IPS-NIHi7 (cell line): Measurements from ENCODE around the gene HPCAL4.

Experiments used
- DNase-seq: peaks from one replicate; pipeline ENCODE4 v3.0.0; 2012; ENCODE audit warnings: mixed read lengths; ENCODE audit errors: extremely low spot score

The HPCAL4 gene

DNA sequence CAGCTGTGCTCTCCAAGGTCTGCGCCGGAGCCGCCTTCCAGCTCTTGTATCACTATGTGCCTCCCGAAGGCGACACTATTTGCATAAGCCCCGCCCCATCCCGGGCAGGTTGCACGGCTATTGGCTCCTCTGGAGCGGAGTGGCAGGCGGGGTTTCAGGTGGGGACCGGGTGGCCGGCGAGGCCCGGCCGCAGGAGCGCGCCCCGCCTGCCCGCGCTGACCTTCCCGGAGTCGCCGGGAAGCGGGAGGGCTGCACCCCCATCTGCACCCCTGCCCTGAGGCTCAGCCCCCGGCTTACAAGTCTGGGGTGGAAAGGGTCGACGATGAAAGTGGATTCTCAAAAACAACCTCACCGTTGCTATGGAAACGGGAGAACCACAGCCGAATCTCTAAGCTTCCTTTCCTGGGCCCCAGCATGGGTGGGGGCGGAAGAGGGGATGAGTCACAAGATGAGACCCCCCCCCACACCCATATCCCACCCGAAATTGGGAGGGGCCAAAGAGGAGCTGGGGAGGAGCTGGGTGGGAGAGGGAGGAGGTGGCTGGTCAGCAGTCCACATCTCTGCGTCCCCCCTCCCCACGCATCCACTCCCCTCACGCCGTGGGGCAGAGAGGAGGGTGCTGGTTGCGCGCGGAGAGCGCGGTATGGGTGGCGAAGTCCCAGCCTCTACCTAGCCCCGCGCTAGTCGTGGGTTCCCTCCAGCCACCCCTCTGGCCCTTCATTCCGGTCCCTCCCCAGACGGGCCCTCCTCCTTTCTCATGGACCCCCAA lies at the start of gene HPCAL4:
Gene HPCAL4 (minus strand): TSS at position 51 of the 769 bp plus-strand sequence. CDS start 6,830 bp downstream, outside the sequence.
- DNase-seq: peak; percentile 92

- DNase-seq: peak; percentile 95
Observed at GRCh38 chr1:39738622-39739366, 47.6 kb upstream of the HPCAL4 start, which contains the start of gene PPIE. PPIE (plus strand) TSS chr1:39738882; CDS start chr1:39738901, 19 bp downstream.

DNA sequence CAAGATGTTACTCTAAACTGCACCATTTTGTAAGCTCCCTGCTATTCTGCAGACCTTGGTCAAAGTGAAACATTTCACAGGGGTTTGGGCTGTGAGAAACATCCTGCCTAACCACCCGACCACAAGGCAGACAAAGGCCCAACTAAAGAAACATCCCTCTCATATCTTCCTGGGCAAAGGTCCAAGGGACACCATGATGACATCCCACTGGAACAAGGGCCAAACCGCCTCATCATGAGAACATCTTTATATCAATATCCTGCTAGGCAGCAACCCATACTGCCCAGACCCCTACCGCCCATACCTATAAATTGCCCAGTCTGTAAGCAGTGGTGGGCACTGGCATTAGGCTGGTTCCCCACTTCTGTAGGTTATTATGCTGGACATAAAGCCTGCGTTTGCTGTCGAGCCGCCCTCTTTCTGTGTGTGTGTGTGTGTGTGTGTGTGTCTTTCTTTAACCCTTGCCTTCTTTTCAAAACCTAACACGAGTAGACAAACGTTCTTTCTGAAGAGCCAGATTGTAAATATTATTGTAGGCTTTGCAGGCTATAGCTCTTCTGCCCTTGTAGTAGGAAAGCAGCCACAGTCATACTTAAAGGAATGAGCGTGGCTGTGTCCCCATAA lies 46.4 kb upstream of the HPCAL4 start:
- DNase-seq: no peak

DNA sequence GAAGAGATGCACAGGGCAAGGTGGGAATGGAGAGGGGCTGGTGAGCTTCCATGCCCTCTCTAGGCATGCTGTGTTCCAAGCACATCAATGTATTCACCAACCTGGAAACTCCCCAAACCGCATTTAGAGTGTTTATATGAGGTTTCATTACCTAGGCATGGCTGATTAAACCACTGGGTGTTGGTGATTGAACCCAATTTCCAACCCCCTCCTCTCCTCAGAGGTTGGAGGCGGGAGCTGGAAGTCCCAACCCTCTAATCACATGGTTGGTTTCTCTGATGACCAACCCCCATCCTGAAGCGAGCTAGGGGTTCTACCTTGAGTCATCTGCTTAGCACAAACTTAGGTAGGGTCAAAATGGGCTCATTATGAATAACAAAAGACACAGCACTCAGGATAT lies 44.5 kb upstream of the HPCAL4 start:
- DNase-seq: no peak

DNA sequence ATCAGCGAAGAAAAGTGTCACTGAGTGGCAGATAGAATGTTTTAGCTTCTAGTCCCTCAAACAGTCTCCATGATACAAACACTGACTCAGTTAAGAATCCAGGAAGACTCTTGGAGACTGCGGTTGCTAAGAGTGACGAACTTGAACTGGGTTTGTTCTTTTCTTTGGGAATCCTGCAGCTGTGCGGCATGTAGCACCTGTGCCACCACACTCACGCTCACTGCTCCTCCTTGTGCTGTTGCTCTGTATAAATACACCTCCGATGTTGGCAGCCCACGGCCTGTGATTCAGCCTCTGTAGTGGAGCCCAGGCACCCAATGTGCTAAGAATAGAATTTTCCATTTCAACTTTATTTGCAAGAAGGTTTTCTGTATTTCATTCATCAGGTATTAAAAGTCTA lies 41.9 kb upstream of the HPCAL4 start:
- DNase-seq: no peak

- DNase-seq: no peak
Observed at GRCh38 chr1:39732730-39733129, 41.5 kb upstream of the HPCAL4 start.

- no peak for DNase-seq
Observed at GRCh38 chr1:39729842-39730241, 38.6 kb upstream of the HPCAL4 start.

- DNase-seq: no peak
Observed at GRCh38 chr1:39729030-39729429, 37.8 kb upstream of the HPCAL4 start.

- no peak for DNase-seq
Observed at GRCh38 chr1:39727932-39728317, 36.7 kb upstream of the HPCAL4 start.

DNA sequence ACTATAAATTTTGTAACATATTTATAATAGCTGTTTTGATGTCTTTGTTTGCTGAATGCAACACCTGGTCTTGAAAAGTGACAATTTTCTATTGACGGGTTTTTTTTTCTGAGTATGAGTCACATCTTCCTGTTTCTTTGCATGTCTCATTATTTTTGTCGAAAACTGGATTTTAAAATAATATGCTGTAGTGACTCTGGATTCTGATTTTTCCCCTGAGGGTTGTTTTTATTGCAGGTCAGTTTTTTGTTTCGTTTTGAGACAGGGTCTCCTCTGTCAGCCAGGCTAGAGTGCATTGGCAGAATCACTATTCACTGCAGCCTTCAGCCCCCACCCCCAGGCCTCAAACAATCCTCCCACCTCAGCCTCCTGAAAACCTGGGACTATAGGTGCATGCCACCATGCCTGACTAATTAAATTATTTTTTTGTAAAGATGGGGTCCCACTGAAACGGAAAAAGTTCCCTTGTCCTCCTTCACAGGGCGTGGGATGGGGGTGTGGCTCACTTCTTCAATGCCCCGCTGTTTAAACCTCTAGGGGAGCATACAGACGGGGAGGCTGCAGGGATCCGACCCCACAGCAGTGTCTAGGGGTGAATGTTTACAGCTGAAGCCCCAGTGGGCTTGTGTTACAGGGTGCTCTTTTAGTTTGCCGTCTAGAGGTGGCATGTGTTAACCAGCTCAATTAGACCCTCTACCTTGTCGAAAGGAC lies 36.1 kb upstream of the HPCAL4 start:
- DNase-seq: no peak

GRCh38 chr1:39726600-39726999 lies 35.4 kb upstream of the HPCAL4 start:
- no peak for DNase-seq

DNA sequence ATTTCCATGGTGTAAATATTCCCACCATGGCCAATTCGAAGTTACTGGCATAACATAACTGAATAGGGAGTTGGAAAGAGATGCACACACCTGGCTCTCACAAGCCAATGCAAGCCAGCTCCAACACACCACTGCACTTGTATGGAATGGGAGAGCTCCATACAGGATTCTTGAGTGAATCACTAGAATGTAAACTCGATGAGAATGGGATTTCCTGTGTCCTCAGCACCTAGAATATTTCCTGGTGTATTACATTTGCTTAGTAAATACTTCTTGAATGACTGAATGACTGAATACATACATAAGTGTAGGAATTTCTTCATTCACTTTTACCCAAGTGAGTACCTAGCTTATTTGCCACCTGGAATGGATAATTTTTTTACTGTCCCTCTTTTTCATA lies 31.3 kb upstream of the HPCAL4 start:
- DNase-seq: no peak

DNA sequence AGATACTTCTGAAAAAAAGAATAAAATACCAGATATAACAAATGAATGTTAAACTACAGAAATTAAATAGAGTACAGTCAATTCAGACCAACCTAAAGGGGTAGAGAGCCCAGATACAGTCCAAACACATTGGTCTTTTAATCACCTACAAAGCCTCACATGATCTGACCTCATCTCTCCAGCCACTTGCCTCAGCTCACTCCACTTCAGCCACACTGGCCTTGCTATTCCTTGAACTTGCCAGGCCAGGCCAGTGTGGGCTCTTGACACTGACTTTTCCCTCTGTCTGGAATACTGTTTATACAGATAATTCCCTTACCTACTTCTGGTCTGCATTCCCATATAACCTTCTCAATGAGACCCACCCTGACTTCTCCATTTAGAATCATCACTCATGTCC lies 30.4 kb upstream of the HPCAL4 start:
- no peak for DNase-seq

DNA sequence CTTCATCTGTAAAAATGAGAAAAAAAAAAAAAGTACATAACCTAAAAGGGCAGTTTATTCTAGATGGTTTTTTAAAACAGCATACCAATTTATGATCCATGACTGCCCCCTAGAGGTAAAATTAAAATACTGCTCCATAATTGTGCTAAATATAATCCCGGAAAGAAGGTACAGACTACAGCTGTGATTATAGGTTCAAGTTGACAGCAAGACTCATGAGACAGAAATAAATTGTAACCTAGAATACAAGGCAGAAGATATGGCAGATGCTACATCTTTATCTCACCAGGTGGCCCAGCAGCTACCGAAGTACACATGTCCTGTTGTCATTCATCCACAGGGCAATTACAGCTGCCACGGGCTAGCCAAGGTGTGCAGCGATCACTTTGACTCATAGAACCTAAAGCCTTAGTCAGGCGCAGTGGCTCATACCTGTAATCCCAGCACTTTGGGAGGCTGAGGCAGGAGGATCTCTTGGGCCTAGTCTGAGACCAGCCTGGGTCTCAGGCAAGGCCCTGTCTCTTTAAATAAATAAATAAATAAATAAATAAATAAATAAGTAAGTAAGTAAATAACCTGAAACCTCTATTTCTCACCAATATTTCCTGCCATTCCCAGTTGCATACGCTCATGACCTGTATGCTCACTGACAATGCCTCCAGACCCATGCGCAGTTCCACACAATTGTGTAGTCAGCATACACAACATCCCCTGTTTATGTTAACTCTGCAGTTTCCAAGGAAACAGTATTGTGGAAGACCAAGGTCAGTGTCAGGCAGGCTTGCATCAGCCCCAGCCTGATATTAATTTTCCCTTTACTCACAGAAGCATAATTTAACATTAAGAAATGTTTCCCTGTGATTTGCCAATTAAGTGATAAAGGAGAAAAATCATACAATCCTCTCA lies 29.1 kb upstream of the HPCAL4 start:
- DNase-seq: no peak

DNA sequence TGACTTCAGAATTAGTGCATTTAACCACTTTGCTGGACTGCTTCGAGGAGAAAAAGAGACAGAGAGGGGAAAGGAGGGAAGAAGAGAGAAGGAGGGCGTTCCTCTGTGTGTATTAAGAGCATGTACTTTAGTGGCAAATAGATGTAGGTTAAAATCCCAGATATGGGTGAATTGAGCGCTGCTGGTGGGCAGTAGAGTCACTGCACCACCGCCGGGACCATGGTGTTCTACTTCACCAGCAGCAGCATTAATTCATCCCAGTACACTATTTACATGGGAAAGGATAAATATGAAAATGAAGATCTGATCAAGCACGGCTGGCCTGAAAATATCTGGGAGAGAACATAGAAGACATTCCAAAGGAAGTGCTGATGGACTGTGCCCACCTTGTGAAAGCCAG lies 26.6 kb upstream of the HPCAL4 start:
- DNase-seq: no peak

- DNase-seq: no peak
Observed at GRCh38 chr1:39713557-39713956, 22.3 kb upstream of the HPCAL4 start.

- DNase-seq: peak; percentile 59
Observed at GRCh38 chr1:39711966-39712340, 20.7 kb upstream of the HPCAL4 start.

DNA sequence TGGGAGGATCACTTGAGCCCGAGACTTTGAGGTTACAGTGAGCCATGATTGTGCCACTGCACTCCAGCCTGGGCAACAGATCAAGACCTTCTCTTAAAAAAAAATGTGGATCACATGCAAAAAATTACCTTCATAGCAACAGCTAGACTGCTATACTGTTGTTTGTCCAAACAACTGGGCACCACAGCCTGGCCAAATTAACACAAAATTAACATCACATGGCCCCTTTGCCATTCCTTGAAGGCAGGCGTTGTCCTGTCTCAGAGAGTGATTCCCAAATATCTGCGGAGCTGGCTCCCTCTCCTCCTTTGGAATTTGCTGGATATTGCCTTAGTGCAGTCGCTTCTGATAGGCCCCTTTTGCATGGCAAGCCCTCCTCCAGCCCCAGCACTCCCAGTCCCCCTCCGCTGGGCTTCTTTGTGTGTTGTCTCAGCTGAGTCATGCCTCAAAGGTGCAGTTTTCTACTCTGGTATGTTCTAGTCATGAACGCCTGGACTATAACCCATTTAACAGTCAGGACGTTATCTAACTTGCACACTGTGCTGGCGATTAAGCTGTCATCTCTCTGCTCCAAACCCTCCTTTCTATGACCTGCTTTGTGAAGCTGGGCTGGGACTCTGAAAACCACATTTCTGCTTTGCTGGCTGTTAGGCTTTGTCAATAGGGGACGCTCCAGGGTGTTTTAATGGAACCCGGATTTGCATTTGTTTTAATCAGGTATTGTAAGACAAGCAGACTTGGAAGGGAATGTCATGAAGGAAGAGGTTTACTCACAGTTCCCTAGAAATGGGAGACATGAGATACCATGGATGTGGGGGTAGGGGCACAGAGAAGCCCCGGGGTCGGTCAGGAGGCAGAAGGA lies 20.1 kb upstream of the HPCAL4 start:
- no peak for DNase-seq

DNA sequence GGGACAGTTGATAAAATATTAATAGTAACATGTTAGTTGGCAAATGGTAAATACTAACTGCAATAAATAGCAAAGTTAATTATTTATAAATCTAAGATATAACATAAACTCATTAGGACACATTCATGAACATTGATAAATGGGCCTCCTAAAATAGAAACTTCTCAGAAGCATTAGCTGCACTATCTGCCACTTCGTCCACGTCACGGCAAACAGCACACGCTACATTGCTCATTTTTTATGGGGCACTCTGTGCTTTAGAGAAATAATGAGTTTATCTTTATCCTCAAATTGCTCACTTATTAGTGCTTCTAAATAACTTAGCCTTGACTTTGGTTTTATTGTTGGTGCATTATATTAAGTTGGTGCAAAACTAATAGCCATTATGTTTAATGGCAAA lies 16.3 kb upstream of the HPCAL4 start:
- DNase-seq: no peak

- DNase-seq: no peak
Observed at GRCh38 chr1:39704757-39705156, 13.5 kb upstream of the HPCAL4 start.
